Peyer's patch (tissue), 4 donors: ENCODE measurements around the gene KLHL25. TPM values are rescaled to one million over a fixed set of nuclear protein-coding genes. Genes with fewer than 3 reads are reported as not detected.

Experiments used
- DNase-seq, 3 donors: peaks; one replicate each; pipeline ENCODE4 v3.0.0-alpha.2; 2017 to 2019
- H3K27ac ChIP-seq, 4 donors: fragments of 200-600 bp; sonication (generic); one replicate each; pipeline ENCODE4 v1.5.1; 2016 to 2019
- H3K27me3 ChIP-seq, 2 donors: fragments of 200-600 bp; sonication (generic); one replicate each; pipeline ENCODE4 v1.5.1; 2019
- H3K36me3 ChIP-seq, 3 donors: fragments of 200-600 bp; sonication (generic); one replicate each; pipeline ENCODE4 v1.5.1; 2016 to 2019
- H3K4me1 ChIP-seq, 4 donors: fragments of 200-600 bp; sonication (generic); one replicate each; pipeline ENCODE4 v1.5.1; 2016 to 2019
- H3K4me3 ChIP-seq, 4 donors: fragments of 200-600 bp; sonication (generic); 1 replicate in 3 of 4; 2 replicates in 1 of 4; pipeline ENCODE4 v1.5.1; 2016 to 2019; ENCODE audit warnings: mild to moderate bottlenecking in 1 of 4
- H3K9me3 ChIP-seq, 4 donors: fragments of 200-600 bp; sonication (generic); one replicate each; pipeline ENCODE4 v1.5.1; 2016 to 2019; ENCODE audit warnings: mild to moderate bottlenecking in 1 of 4
- CTCF ChIP-seq, 6 experiments: fragments of 450-650 bp in 4 of 6; fragments of 200-600 bp in 2 of 6; sonication (generic) in 1 of 6; IDR thresholded peaks; one replicate each; pipeline ENCODE4 v1.5.1; 2017 to 2019; ENCODE audit warnings: antibody characterized with exemption in 6 of 6, mild to moderate bottlenecking in 3 of 6, moderate library complexity in 1 of 6
- POLR2A ChIP-seq, 2 donors: fragments of 450-650 bp; IDR thresholded peaks; one replicate each; pipeline ENCODE4 v1.5.1; 2017; ENCODE audit warnings: antibody characterized with exemption in 2 of 2, mild to moderate bottlenecking in 2 of 2, moderate library complexity in 2 of 2
- total RNA-seq, 4 donors: library from RNA; depleted of rRNA; stranded (reverse); fragments of >200 nt; gene quantifications; one replicate each; pipeline ENCODE4 v1.1.0, GENCODE V29; 2016

The KLHL25 gene
- 10 to 100 TPM in 3 of 4 donors, 1 to 10 TPM in 1; 9.9 to 23.6 (median 17.2) TPM for total RNA-seq

- Histone ChIP-seq H3K4me3 (peak within 1 kb of the TSS; percentile 72 to 98 (median 84)), H3K36me3 (no peaks in the 10 kb centered on the region), H3K4me1 (peaks cover 0 to 22% (median 6%) of the 10 kb centered on the region in 4 donors), H3K9me3 (peaks cover 0 to 4% (median 0%) of the 10 kb centered on the region in 4 donors), H3K27ac (peak within 1 kb of the TSS; percentile 85 to 91 (median 86)), H3K27me3 (no peaks in the 10 kb centered on the region)
- TF ChIP-seq CTCF (IDR thresholded peaks at IDR 0.05) (no peak), POLR2A (IDR thresholded peaks at IDR 0.05) (peak; percentile 80 to 95)
- DNase-seq: peak; percentile 90 to 97 (median 96)
Observed at GRCh38 chr15:85794598-85795336, at the start of gene KLHL25. TSS of gene KLHL25 (minus strand) at chr15:85794925. CDS start at chr15:85769810, 25,115 bp downstream.

- Histone ChIP-seq H3K36me3 (no peaks in the 10 kb centered on the region), H3K27ac (no peak overlapping the region)
Observed at GRCh38 chr15:85840802-85841152, 46.1 kb upstream of the KLHL25 start.

GRCh38 chr15:85840079-85840801 lies 45.5 kb upstream of the KLHL25 start:
- no peaks in the 10 kb centered on the region for H3K36me3 ChIP-seq
- peak; percentile 71 to 99 (median 96) for DNase-seq
- peak overlapping the region in 2 of 4 donors; percentile 60 to 74 for H3K27ac ChIP-seq
- peak; percentile 82 to 98 (median 94) for TF ChIP-seq CTCF (IDR thresholded peaks at IDR 0.05)
- TF ChIP-seq POLR2A (IDR thresholded peaks at IDR 0.05): peak; percentile 51 to 71
- peak overlapping the region in 3 of 4 donors; percentile 11 to 31 (median 28) for H3K4me3 ChIP-seq
- H3K27me3 ChIP-seq: no peaks in the 10 kb centered on the region
- H3K4me1 ChIP-seq: peaks cover 0 to 27% (median 4%) of the 10 kb centered on the region in 4 donors
- H3K9me3 ChIP-seq: no peaks in the 10 kb centered on the region

More at GRCh38 chr15:85840802-85841152, 46.1 kb upstream of the KLHL25 start:
- no peak for DNase-seq
- H3K9me3 ChIP-seq: no peaks in the 10 kb centered on the region
- peak overlapping the region in 1 of 4 donors; percentile 31 for H3K4me3 ChIP-seq
- TF ChIP-seq CTCF (IDR thresholded peaks at IDR 0.05) (no peak), POLR2A (IDR thresholded peaks at IDR 0.05) (no peak)
- H3K4me1 ChIP-seq: peaks cover 0 to 27% (median 4%) of the 10 kb centered on the region in 4 donors
- H3K27me3 ChIP-seq: no peaks in the 10 kb centered on the region

GRCh38 chr15:85839643-85840042 lies 44.9 kb upstream of the KLHL25 start:
- H3K4me1 ChIP-seq: peaks cover 0 to 27% (median 4%) of the 10 kb centered on the region in 4 donors
- no peaks in the 10 kb centered on the region for H3K36me3 ChIP-seq
- TF ChIP-seq CTCF (IDR thresholded peaks at IDR 0.05) (no peak), POLR2A (IDR thresholded peaks at IDR 0.05) (no peak)
- no peaks in the 10 kb centered on the region for H3K27me3 ChIP-seq
- no peak overlapping the region for H3K4me3 ChIP-seq
- no peaks in the 10 kb centered on the region for H3K9me3 ChIP-seq
- no peak for DNase-seq
- peak overlapping the region in 2 of 4 donors; percentile 60 to 74 for H3K27ac ChIP-seq

- H3K27me3 ChIP-seq: no peaks in the 10 kb centered on the region
- no peaks in the 10 kb centered on the region for H3K36me3 ChIP-seq
- no peak overlapping the region for H3K4me3 ChIP-seq
- no peaks in the 10 kb centered on the region for H3K9me3 ChIP-seq
- H3K27ac ChIP-seq: peak overlapping the region in 2 of 4 donors; percentile 79
- TF ChIP-seq POLR2A (IDR thresholded peaks at IDR 0.05) (peak in 1 of 2 donors; percentile 34), CTCF (IDR thresholded peaks at IDR 0.05) (no peak)
- peak in 2 of 3 donors; percentile 75 to 77 for DNase-seq
- peaks cover 0 to 27% (median 4%) of the 10 kb centered on the region in 4 donors for H3K4me1 ChIP-seq
Observed at GRCh38 chr15:85838655-85839054, 43.9 kb upstream of the KLHL25 start.
